T-cell (primary cell): ENCODE results near the gene ATP2B2. TPM values are rescaled to one million over a fixed set of nuclear protein-coding genes. Genes with fewer than 3 reads are reported as not detected.

Experiments
- ATAC-seq, 4 experiments: fragments of 200-7000 bp in 3 of 4; fragments of 150-1000 bp in 1 of 4; cut with Tn5 transposase; replicated peaks in 1 of 4; 1 replicate in 3 of 4; 2 replicates in 1 of 4; pipeline ENCODE4 v1.10.0; 2021; ENCODE audit warnings: moderate library complexity in 3 of 4, mild to moderate bottlenecking in 2 of 4, moderate number of reproducible peaks in 1 of 4
- CTCF ChIA-PET, 2 donors: fragments of 300-600 bp; sonication (Branson Sonifier 250); formaldehyde crosslinking; loops; one replicate each; lab custom pipeline; 2022; ENCODE audit warnings: antibody characterized with exemption in 2 of 2; lab: Charles Lee
- POLR2A ChIA-PET, 2 donors: fragments of 300-600 bp; sonication (Branson Sonifier 250); formaldehyde crosslinking; loops; one replicate each; lab custom pipeline; 2022; ENCODE audit warnings: antibody characterized with exemption in 2 of 2; lab: Charles Lee
- DNase-seq, 35 experiments: peaks; one replicate each; pipeline versions ENCODE4 v3.0.0 to v3.0.0-alpha.2; 2013 to 2023
- H3K27ac ChIP-seq: one replicate; pipeline ENCODE4 v1.5.1; 2013; ENCODE audit warnings: low read length
- H3K27me3 ChIP-seq, 2 experiments: replicated peaks in 1 of 2; 1 replicate in 1 of 2; 2 replicates in 1 of 2; pipeline versions ENCODE4 v1.6.1 to v1.7.0; 2013; ENCODE audit warnings: low read length in 1 of 2, mixed read lengths in 1 of 2; ENCODE audit not compliant: control insufficient read depth in 2 of 2, insufficient read depth in 2 of 2; ENCODE audit errors: extremely low read depth in 1 of 2
- H3K36me3 ChIP-seq, 2 donors: 1 replicate in 1 of 2; 2 replicates in 1 of 2; pipeline versions ENCODE4 v1.6.1 to v1.7.0; 2013; ENCODE audit warnings: low read length in 1 of 2; ENCODE audit not compliant: control insufficient read depth in 2 of 2, insufficient read depth in 1 of 2; ENCODE audit errors: extremely low read depth in 1 of 2
- H3K4me1 ChIP-seq, 2 experiments: 1 replicate in 1 of 2; 2 replicates in 1 of 2; pipeline versions ENCODE4 v1.6.1 to v1.7.0; 2013; ENCODE audit warnings: low read length in 2 of 2, mixed read lengths in 1 of 2; ENCODE audit not compliant: insufficient read depth in 2 of 2, control insufficient read depth in 1 of 2; ENCODE audit errors: extremely low read depth in 1 of 2
- H3K4me3 ChIP-seq, 2 donors: 1 replicate in 1 of 2; 2 replicates in 1 of 2; pipeline versions ENCODE4 v1.5.1 to v1.7.0; 2013; ENCODE audit warnings: mild to moderate bottlenecking in 2 of 2, low read length in 1 of 2, moderate library complexity in 1 of 2; ENCODE audit not compliant: control insufficient read depth in 1 of 2; ENCODE audit errors: extremely low read depth in 1 of 2
- H3K9me3 ChIP-seq: 2 replicates; pipeline ENCODE4 v1.7.0; 2013
- H3K27ac Mint-ChIP-seq, 2 donors: one replicate each; pipeline ENCODE4 v1.8.0; 2020 to 2021; ENCODE audit warnings: mild to moderate bottlenecking in 2 of 2, mixed read lengths in 2 of 2
- H3K27me3 Mint-ChIP-seq, 2 donors: one replicate each; pipeline ENCODE4 v1.8.0; 2021 to 2022; ENCODE audit warnings: mixed read lengths in 2 of 2
- H3K36me3 Mint-ChIP-seq: one replicate; pipeline ENCODE4 v1.8.0; 2021; ENCODE audit warnings: mixed read lengths
- H3K4me1 Mint-ChIP-seq, 3 donors: one replicate each; pipeline ENCODE4 v1.8.0; 2020 to 2022; ENCODE audit warnings: mixed read lengths in 3 of 3, mild to moderate bottlenecking in 1 of 3
- H3K4me3 Mint-ChIP-seq, 3 donors: one replicate each; pipeline ENCODE4 v1.8.0; 2020 to 2022; ENCODE audit warnings: mild to moderate bottlenecking in 3 of 3, mixed read lengths in 3 of 3, moderate library complexity in 3 of 3
- H3K9me3 Mint-ChIP-seq, 3 donors: one replicate each; pipeline ENCODE4 v1.8.0; 2020 to 2022; ENCODE audit warnings: mixed read lengths in 3 of 3
- WGBS: methylation state at CpG from one replicate; pipeline ENCODE4 v1.1.5; 2013; ENCODE audit warnings: missing lambda C conversion rate; ENCODE audit not compliant: insufficient coverage; 5-methylcytosine and 5-hydroxymethylcytosine counted together
- total RNA-seq, 35 experiments: library from RNA in 6 of 35; stranded (reverse) in 6 of 35; fragments of 120-200 nt in 1 of 35; gene quantifications; one replicate each; pipeline versions ENCODE4 v1.2.1 to v1.2.4 and lab custom pipeline; 2013 to 2026

ATP2B2 gene
- total RNA-seq, 5 donors from 2014 or later (not counting 1 experiment from before 2014, with no cell fraction given) = not detected

DNA sequence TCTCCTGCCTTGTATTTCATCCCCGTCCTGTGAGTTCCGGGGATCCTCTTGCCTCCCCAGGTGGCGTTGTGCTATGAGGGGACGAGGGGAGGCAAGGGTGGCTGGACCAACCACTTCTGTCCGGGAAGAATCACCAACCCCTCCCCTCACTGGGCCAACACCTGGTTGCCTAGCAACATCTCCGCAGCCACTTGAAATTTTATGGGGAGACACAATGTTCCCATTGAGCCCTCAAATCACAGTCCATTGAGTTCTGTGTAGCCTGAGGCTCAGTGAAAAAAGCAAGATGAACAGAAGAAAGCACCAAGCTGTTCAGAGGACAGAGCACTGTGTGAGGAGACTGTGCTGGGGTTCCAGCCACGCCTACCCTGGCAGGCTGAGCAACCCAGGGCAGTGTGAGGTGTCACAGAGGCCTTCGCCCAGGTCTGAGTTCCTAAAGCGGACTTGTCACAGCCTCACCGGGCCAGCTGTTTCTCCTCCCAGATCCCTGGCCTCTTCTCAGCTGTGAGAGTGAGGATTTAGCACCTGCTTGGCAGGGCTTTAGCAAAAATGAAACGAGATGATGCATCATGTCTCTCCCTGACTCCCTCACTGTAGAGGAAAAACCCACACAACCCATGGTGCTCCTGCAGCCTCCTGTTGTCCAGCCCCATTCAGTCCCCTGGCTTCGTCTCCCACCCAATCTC is 76.8 kb downstream of the ATP2B2 start:
- no peak overlapping the region for H3K27ac Mint-ChIP-seq
- CTCF ChIA-PET = no interaction called here
- WGBS = 76% methylated on average over 6 of the region's 12 CpGs

DNA sequence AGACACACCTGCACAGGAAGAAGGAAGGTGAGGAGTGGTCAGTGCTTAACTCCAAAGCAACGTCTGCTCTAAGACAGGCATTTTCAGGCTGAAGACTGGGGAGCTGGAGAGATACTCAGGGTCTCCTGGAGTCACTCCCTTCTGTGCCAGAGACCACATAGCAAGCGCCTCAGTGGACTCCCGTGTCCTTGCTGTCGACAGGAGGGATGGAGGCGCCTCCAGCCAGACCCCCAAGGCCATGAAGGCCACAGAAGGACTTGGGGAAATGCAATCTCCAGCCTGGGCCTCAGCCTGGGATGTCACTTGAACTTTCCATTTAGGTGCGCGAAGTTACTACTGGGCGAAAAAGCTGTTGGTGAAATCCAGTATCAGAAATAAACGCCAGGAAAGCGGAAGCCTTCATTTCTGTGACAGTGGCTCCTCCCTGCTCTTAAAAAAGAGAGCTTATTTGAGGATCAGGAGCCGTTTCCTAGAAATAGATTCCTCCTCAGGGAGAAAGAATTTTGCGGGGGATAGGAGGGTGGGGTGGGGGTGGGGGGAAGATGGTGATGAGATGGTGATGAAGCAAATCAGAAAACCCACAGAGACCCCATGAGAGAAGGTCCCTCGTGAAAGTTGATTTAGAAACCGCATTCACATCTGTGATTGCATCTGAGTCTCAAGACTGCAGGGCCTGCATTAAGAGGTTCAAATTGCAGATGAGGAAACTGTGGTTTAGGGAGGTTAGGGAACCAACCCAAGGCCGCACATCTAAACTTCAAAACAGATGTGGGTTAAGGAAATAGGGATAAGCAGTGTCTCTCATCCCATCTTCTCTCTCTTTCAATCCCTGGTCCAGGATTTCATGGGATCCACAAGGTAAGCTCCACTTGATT is 78.8 kb downstream of the ATP2B2 start:
- H3K4me3 ChIP-seq = no peak overlapping the region
- peaks cover 2% of the 10 kb centered on the region in 2 experiments for H3K27me3 ChIP-seq
- ChIA-PET CTCF (no interaction called here), POLR2A (no interaction called here)
- 78% methylated on average over 10 of the region's 15 CpGs for WGBS
- no peaks in the 10 kb centered on the region for H3K36me3 Mint-ChIP-seq
- DNase-seq (no peak), ATAC-seq (no peak)
- H3K4me3 Mint-ChIP-seq = no peak overlapping the region
- H3K36me3 ChIP-seq = no peaks in the 10 kb centered on the region
- H3K9me3 ChIP-seq = no peaks in the 10 kb centered on the region
- no peak overlapping the region for H3K27ac ChIP-seq
- H3K4me1 Mint-ChIP-seq = peaks cover 0 to 3% (median 2%) of the 10 kb centered on the region in 3 donors
- H3K27ac Mint-ChIP-seq = no peak overlapping the region
- H3K9me3 Mint-ChIP-seq = no peaks in the 10 kb centered on the region
- H3K4me1 ChIP-seq = no peaks in the 10 kb centered on the region
- H3K27me3 Mint-ChIP-seq = no peaks in the 10 kb centered on the region

More for the DNA sequence above, 76.8 kb downstream of the ATP2B2 start:
- Mint-ChIP-seq H3K4me3 (no peak overlapping the region), H3K36me3 (no peaks in the 10 kb centered on the region), H3K4me1 (no peaks in the 10 kb centered on the region), H3K9me3 (no peaks in the 10 kb centered on the region), H3K27me3 (no peaks in the 10 kb centered on the region)
- no peak for ATAC-seq
- no peak for DNase-seq
- Histone ChIP-seq H3K4me3 (no peak overlapping the region), H3K9me3 (no peaks in the 10 kb centered on the region), H3K27me3 (peaks cover 2% of the 10 kb centered on the region in 2 experiments), H3K4me1 (no peaks in the 10 kb centered on the region), H3K36me3 (no peaks in the 10 kb centered on the region), H3K27ac (no peak overlapping the region)
- POLR2A ChIA-PET = no interaction called here

DNA sequence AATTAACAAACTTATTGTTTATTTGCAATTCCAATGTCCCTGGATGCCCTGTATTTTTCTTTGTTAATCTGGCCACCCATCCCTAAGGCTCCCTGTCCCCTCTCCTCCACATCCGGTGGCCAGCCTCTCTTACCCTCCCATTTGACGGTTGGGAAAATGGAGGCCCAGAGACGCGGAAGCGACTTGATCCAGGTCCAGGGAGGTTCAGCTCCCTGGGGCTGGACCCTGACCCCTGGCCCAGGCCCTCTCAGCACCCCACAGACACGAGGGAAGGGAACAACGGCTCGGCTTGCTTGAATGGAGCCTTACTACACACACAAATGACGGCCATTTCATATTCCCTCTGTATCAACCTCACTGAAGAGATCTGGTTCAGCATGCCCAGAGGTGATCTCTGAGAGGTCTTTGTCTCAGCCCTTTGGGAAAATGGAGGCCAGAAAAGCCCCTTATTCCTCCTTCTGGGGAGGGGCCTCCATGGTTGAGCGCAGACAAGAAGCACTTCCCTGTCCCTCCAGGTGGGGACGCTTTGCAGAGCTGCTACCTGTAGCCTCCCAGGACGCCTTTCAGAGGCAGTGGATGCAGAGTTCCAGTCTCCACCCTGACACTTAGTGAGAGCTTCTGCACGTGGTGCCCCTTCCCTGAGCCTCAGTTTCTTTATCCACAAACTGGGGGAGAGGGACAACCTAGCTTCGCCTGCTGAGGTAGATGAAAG is 82.1 kb downstream of the ATP2B2 start:
- Histone ChIP-seq H3K27ac (no peak overlapping the region), H3K27me3 (peaks cover 0 to 2% of the 10 kb centered on the region in 2 experiments), H3K9me3 (no peaks in the 10 kb centered on the region), H3K4me1 (peaks cover 0 to 12% of the 10 kb centered on the region in 2 experiments), H3K36me3 (no peaks in the 10 kb centered on the region), H3K4me3 (no peak overlapping the region)
- H3K4me3 Mint-ChIP-seq = no peak overlapping the region
- CTCF ChIA-PET = no interaction called here
- 86% methylated on average over 8 of the region's 14 CpGs for WGBS
- H3K27me3 Mint-ChIP-seq = no peaks in the 10 kb centered on the region
- H3K27ac Mint-ChIP-seq = no peak overlapping the region
- H3K36me3 Mint-ChIP-seq = no peaks in the 10 kb centered on the region
- no peaks in the 10 kb centered on the region for H3K9me3 Mint-ChIP-seq
- DNase-seq (no peak), ATAC-seq (no peak)
- H3K4me1 Mint-ChIP-seq = peaks cover 10 to 11% (median 10%) of the 10 kb centered on the region in 3 donors
- POLR2A ChIA-PET = no interaction called here

DNA sequence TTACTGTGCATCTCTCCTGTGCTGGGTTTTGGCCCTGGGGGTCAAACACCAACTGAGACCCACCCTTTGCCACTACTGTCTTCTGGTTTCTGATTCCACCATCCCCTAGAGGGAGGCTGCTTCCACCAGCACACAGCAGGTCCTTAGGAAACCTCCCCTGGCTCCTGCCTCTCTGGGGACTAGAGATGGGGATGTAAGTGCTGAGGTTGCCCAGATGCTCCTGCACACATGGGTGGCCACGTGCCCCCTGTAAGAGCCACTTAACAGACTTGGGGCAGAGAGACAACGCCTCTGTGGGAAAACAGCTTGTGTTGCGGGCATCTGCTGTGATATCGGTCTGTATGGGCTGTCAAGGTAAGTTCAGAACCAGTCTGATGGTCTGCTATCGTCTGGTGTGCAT is 83.4 kb downstream of the ATP2B2 start:
- 78% methylated on average over 5 of the region's 5 CpGs for WGBS
- Histone ChIP-seq H3K4me3 (no peak overlapping the region), H3K36me3 (no peaks in the 10 kb centered on the region), H3K27ac (no peak overlapping the region), H3K27me3 (peaks cover 0 to 6% of the 10 kb centered on the region in 2 experiments), H3K4me1 (peaks cover 0 to 12% of the 10 kb centered on the region in 2 experiments), H3K9me3 (no peaks in the 10 kb centered on the region)
- no peak overlapping the region for H3K4me3 Mint-ChIP-seq
- peaks cover 10 to 11% (median 10%) of the 10 kb centered on the region in 3 donors for H3K4me1 Mint-ChIP-seq
- no peaks in the 10 kb centered on the region for H3K9me3 Mint-ChIP-seq
- no peaks in the 10 kb centered on the region for H3K27me3 Mint-ChIP-seq
- ChIA-PET CTCF (no interaction called here), POLR2A (no interaction called here)
- no peaks in the 10 kb centered on the region for H3K36me3 Mint-ChIP-seq
- no peak overlapping the region for H3K27ac Mint-ChIP-seq
- ATAC-seq (no peak), DNase-seq (no peak)

DNA sequence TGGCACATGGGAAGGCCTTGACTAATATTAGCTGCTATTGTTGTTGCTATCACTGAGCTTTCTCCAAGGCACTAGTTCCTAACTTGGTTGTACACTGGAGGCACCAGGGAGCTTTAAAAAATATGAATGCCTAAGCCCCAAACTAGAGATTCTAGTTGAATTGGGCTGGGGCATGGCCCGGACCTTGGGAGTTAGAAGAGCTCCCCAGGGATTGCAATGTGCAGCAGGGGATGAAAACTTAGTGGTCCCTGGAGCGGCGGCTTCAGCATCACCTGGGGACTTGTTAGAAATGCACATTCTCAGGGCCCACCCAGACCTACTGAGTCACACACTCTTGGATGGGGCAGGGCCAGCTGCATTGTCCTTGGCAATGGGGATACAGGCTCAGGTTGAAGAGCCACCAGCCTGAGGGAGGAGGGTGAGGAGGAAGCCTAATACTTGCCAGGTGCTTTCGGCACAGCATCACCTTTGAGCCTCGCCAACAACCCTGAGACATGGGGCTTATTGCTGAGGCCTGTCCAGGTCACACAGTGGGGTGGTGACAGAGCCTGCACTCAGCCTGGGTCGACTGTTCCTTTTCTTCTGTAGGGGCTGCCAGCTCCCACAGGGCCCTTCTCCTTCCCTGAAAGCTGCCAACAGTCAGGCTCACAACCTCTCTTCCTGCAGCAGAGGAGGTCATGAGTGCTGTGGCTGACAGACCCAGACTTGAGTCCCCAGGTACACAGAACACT is 84.5 kb downstream of the ATP2B2 start:
- whole genome bisulfite sequencing = 96% methylated on average over 4 of the region's 6 CpGs
- Mint-ChIP-seq H3K27ac (no peak overlapping the region), H3K27me3 (peaks cover 4% of the 10 kb centered on the region in 2 donors), H3K4me1 (peaks cover 10 to 11% (median 10%) of the 10 kb centered on the region in 3 donors), H3K36me3 (no peaks in the 10 kb centered on the region), H3K9me3 (no peaks in the 10 kb centered on the region), H3K4me3 (no peak overlapping the region)
- ChIA-PET CTCF (interaction anchor here (0.6 to 0.9 kb wide), 2 partner anchors 16 to 253 kb away, joined by 3 to 6 read pairs; no protein-coding TSS in a partner anchor), POLR2A (no interaction called here)
- Histone ChIP-seq H3K9me3 (no peaks in the 10 kb centered on the region), H3K4me1 (peaks cover 0 to 12% of the 10 kb centered on the region in 2 experiments), H3K36me3 (no peaks in the 10 kb centered on the region), H3K4me3 (no peak overlapping the region), H3K27ac (no peak overlapping the region), H3K27me3 (peaks cover 0 to 13% of the 10 kb centered on the region in 2 experiments)
- ATAC-seq = no peak
- DNase-seq = no peak
